HG02885 (cell line): ENCODE measurements around the gene UBE4B.
"Not testable (repeated sequence)": the region's sequence is repeated elsewhere in the genome, so short reads cannot be mapped to it uniquely, and the experiment has no call there.

Source experiments
- ATAC-seq: cut with Tn5 transposase; IDR thresholded peaks from one replicate; pipeline ENCODE4 v1.9.1; 2021; ENCODE audit warnings: mild to moderate bottlenecking; ENCODE audit not compliant: unreplicated experiment, poor library complexity

UBE4B gene

GRCh38 chr1:10068605-10069294 is 36.0 kb downstream of the UBE4B start:
- ATAC-seq: no peak

DNA sequence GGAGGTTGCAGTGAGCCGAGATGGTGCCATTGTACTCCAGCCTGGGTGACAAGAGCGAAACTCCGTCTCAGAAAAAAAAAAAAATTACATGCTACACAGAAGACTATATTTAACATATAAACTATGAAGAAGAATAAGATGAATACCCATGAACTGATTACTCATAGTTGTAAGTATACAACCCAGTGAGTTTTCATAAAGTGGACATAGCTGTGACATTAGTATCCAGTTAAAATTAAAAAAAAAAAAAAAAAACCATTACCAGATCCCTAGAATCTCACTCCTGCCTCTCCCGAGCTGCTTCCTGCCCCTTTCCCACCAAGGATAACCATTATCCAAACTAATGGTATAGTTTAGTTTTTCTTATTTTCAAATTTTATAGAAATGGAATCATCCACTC is 37.4 kb downstream of the UBE4B start:
- no peak for ATAC-seq

DNA sequence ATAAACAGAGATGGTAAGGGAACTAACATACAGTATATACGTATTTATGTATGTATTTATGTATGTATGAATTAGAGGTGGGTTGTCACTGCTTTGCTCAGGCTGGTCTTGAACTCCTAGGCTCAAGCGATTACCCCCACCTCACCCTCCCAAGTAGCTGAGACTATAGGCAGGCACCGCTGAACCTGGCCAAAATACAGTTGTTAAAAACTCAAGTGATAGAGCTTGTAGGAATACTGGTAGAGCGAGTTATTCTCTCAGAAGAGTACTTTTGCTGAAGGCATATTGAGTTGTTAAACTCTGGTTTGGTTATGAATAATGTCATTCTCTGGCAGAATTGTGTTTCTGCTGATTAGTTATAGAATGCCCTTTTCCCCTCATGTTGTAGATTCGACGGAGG is 38.9 kb downstream of the UBE4B start:
- no peak for ATAC-seq

DNA sequence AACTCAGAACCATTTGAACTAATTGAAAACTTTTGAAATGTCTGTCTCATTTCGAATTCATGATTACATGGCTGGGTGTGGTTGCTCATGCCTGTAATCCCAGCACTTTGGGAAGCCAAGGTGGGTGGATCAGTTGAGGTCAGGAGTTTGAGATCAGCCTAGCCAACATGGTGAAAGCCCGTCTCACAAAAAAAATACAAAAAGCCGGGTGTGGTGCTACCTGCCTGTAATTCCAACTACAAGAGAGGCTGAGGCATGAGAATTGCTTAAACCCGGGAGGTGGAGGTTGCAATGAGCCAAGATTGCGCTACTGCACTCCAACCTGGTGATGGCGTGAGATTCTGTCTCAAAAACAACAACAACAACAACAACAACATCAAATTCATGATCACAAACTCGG is 40.6 kb downstream of the UBE4B start:
- ATAC-seq: not testable (repeated sequence)

GRCh38 chr1:10074059-10074851 is 41.5 kb downstream of the UBE4B start:
- no peak for ATAC-seq

- no peak for ATAC-seq
Observed at GRCh38 chr1:10074852-10075730, 42.3 kb downstream of the UBE4B start.

DNA sequence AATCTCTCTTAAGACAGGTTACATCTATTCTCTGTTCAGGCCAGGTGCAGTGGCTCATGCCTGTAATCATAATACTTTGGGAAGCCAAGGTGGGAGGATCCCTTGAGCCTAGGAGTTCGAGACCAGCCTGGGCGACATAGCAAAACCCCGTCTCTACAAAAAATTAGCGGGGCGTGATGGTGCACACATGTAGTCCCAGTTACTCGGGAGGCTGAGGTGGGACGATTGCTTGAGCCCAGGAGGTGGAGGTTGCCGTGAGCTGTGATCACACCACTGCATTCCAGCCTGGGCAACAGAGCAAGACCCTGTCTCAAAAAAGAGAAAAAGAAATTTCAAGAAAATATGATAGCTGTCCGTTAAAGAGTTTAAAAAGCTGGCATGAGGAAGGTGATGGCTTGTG is 43.0 kb downstream of the UBE4B start:
- ATAC-seq: no peak

- ATAC-seq: no peak
Observed at GRCh38 chr1:10078494-10078893, 45.7 kb downstream of the UBE4B start.

- ATAC-seq: no peak
Observed at GRCh38 chr1:10080523-10080922, 47.8 kb downstream of the UBE4B start.

DNA sequence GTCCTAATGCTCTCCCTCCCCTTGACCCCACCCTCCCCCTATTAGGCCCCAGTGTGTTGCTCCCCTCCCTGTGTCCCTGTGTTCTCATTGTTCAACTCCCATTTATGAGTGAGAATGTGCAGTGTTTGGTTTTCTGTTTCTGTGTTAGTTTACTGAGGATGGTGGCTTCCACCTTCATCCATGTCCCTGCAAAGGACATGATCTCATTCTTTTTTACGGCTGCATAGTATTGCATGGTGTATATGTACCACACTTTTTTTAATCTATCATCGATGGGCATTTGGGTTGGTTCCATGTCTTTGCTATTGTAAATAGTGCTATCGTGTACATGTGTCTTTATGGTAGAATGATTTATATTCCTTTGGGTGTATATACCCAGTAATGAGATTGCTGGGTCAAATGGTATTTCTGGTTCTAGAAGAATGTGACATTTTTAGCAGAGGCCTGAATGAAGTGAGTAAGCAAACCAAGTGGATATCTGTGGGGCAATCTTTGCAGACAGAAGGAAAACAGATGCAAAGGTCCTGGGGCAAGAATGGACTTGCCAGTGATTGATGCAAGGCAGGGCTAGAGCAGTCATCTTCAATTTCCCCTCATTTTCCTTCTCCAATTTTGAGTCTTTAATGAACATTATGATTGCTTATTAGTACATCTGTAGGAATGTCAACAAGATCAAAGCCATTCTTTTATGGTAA is 50.2 kb downstream of the UBE4B start:
- ATAC-seq: no peak

DNA sequence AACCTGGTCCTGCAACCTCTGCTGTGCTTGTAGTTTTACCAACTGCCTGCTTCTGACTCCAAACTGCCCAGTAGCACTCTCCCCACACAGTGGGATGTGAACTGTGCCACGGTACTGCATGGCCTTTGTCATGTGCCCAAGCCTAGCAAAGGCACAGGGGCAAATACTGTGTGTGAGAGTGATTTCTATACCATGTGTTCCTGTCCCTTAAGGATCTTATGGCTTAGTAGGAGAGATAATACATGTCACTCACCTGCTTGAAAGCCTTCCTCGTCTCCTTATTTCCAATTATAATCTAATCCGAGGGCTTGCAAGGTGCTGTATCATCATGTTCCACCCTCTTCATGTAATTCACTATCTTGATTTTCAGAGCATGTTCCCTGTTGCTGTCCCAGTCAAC is 51.3 kb downstream of the UBE4B start:
- no peak for ATAC-seq

- no peak for ATAC-seq
Observed at GRCh38 chr1:10085076-10085475, 52.3 kb downstream of the UBE4B start.

GRCh38 chr1:10087210-10087609 is 54.5 kb downstream of the UBE4B start:
- no peak for ATAC-seq

DNA sequence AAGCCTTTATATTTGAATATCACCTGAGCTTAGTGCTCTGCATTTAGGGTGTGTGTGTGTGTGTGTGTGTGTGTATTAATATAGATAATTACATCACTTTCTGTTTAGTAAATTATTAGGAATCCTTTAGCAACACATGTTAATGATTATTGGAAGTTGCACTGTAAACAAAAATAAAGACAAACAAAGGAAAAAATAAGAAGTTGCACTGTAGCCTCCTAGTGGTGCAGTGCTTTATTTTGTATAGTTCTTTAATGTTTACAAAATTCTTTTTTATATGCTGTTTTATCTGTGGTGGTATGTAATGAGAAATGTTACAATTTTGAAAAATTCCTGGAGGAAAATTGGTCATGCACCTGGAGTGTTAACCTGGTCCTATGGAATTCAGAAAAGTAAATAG is 69.2 kb downstream of the UBE4B start:
- ATAC-seq: no peak

DNA sequence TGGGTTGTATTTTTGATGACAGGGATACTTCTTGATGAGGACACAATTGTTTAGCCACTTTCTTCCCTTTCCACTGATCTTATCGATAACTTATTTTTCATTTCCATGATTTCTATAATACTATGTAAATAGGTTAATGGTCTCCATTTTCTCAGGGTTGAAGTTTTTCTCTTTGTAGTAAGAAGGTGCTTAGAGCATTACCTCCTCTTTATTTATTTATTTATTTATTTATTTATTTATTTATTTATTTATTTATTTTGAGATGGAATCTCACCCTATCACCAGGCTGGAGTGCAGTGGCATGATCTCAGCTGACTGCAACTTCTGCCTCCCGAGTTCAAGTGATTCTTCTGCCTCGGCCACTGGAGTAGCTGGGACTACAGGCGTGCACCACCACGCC is 70.4 kb downstream of the UBE4B start:
- no peak for ATAC-seq

DNA sequence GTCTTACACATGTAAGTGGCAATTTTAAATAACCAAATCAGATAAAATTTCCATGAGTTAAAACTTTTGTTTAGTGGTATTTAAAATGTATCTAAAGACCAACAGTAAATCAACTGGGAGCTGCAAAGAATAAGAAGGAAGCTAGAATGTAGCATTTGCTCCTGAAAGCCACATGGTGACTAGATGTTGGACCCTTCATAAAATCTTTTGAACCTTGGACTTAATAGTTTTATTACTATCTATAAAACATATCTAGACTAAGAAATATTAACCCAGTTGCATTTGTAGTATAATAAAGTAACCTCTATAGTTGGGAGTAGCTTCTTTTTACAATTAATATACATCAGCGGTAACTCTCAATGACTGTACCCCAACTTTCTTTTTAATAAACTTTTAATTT is 72.1 kb downstream of the UBE4B start:
- ATAC-seq: no peak

GRCh38 chr1:10105484-10105883 is 72.7 kb downstream of the UBE4B start:
- ATAC-seq: no peak

DNA sequence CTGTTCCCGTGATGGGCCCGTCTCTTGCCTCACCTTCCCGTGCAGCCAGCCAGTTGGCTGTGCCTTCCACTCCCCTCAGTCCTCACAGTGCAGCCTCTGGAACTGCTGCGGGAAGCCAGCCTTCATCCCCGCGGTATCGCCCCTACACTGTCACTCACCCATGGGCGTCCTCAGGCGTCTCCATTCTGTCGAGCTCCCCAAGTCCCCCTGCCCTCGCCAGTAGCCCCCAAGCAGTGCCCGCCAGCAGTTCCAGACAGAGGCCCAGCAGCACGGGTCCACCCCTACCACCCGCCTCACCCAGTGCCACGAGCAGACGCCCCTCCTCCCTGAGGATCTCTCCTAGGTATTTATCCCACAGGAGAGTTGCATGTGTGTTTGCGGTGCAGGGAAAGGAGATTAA is 73.5 kb downstream of the UBE4B start:
- ATAC-seq: no peak

DNA sequence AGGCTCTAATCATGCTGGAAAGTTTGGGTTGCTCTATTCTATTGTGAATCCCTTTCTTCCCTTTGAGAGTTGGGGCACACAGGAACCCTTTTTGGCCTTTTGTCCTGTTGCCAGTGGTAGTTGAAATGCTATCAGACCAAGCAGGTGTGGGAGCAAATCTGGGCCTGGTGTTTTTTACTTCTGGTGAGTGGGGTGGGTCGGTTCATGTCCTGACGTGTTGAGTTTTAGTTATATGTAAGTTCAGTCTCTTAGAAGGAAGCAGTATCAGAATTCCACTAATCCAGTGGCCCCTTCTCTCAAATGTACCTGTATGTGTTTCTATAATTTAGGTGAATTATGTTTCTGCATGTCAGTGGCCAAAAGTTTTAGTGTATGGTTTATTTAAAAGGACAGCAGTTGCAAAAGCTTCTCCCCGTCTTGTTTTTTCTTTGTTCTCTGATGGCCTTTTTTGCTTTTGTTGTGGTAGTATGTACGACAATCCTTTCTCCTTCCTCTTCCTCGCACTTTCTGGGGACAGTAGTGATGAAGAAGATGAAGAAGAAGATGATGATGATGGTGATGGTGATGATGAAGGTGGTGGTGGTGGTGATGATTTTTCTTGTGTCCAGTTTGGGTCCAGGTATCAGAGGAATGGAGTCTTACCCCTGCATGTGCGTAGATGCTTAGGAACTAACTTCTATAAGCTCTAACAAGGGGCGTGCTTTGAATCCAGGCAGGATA is 74.2 kb downstream of the UBE4B start:
- no peak for ATAC-seq

- ATAC-seq: not testable (repeated sequence)
Observed at GRCh38 chr1:10107476-10107847, 74.7 kb downstream of the UBE4B start.
